GM12878 (cell line): Measurements from ENCODE around the gene MRPL27. TPM values are rescaled to one million over a fixed set of nuclear protein-coding genes. Genes with fewer than 3 reads are reported as not detected.
"Not testable (repeated sequence)": the region's sequence is repeated elsewhere in the genome, so short reads cannot be mapped to it uniquely, and the experiment has no call there.

Source experiments
- ATAC-seq: fragments of 200-7000 bp; cut with Tn5 transposase; 3 replicates; pipeline ENCODE4 v1.9.1; 2020; ENCODE audit warnings: mild to moderate bottlenecking, moderate library complexity
- BruUV-seq: library from RNA; stranded (reverse); fragments of 400-500 nt; replicated peaks from 2 replicates; lab custom pipeline; 2021; lab: Mats Ljungman, UMichigan
- CTCF ChIA-PET: fragments of 300-600 bp; sonication (Branson Sonifier 250); formaldehyde crosslinking; extraction: SDS; loops from one replicate; lab custom pipeline; 2021; ENCODE audit warnings: inconsistent platforms; lab: Yijun Ruan, JAX
- POLR2A ChIA-PET: fragments of 350-600 bp; formaldehyde crosslinking; extraction: SDS; loops from one replicate; lab custom pipeline; 2021; ENCODE audit warnings: inconsistent platforms; lab: Charles Lee
- RAD21 ChIA-PET: fragments of 300-600 bp; sonication (Branson Sonifier 250); formaldehyde crosslinking; loops from one replicate; lab custom pipeline; 2023; ENCODE audit warnings: antibody characterized with exemption; ENCODE audit not compliant: unreplicated experiment; lab: Charles Lee
- SMC1A ChIA-PET: fragments of 300-600 bp; sonication (Branson Sonifier 250); formaldehyde crosslinking; loops from one replicate; lab custom pipeline; 2023; ENCODE audit not compliant: unreplicated experiment, uncharacterized antibody; lab: Charles Lee
- DNase-seq: peaks from one replicate; pipeline ENCODE4 v3.0.0-alpha.2; 2011; ENCODE audit warnings: low read depth, low spot score
- FAIRE-seq: peaks from 3 replicates; lab custom pipeline; 2011; peaks lifted over from hg19 to GRCh38; lab: Jason Lieb, UNC
- H2AFZ ChIP-seq: 2 replicates; pipeline ENCODE4 v1.6.0; 2011; ENCODE audit warnings: low read depth, low read length, control low read depth; ENCODE audit not compliant: control insufficient read depth
- H3K27ac ChIP-seq: 2 replicates; pipeline ENCODE4 v1.5.1; 2011; ENCODE audit warnings: control low read depth; ENCODE audit not compliant: control insufficient read depth, insufficient read depth
- H3K27me3 ChIP-seq, 2 experiments: replicated peaks in 1 of 2; 2 replicates each; pipeline versions ENCODE4 v1.6.0 to v1.6.1; 2011; ENCODE audit warnings: low read length in 1 of 2; ENCODE audit not compliant: control insufficient read depth in 2 of 2, insufficient read depth in 2 of 2
- H3K36me3 ChIP-seq, 2 experiments: 2 replicates each; pipeline ENCODE4 v1.5.1; 2011; ENCODE audit warnings: low read length in 1 of 2; ENCODE audit not compliant: control insufficient read depth in 2 of 2, insufficient read depth in 2 of 2
- H3K4me1 ChIP-seq: 2 replicates; pipeline ENCODE4 v1.6.1; 2011; ENCODE audit warnings: mild to moderate bottlenecking, low read length, moderate library complexity, mixed read lengths; ENCODE audit not compliant: control insufficient read depth, insufficient read depth
- H3K4me2 ChIP-seq: 2 replicates; pipeline ENCODE4 v1.6.0; 2011; ENCODE audit warnings: control low read depth; ENCODE audit not compliant: control insufficient read depth, insufficient read depth
- H3K4me3 ChIP-seq: fragments of 200-600 bp; sonication (generic); 2 replicates; pipeline ENCODE4 v1.5.1; 2016
- H3K79me2 ChIP-seq: 2 replicates; pipeline ENCODE4 v1.6.0; 2011; ENCODE audit warnings: low read length; ENCODE audit not compliant: control insufficient read depth, insufficient read depth
- H3K9ac ChIP-seq: 2 replicates; pipeline ENCODE4 v1.8.0; 2011; ENCODE audit warnings: low read length, control low read depth, mixed read lengths; ENCODE audit not compliant: control insufficient read depth, insufficient read depth
- H3K9me3 ChIP-seq: replicated peaks from 3 replicates; pipeline ENCODE4 v1.5.1; 2011; ENCODE audit warnings: mild to moderate bottlenecking, low read length; ENCODE audit not compliant: control insufficient read depth, insufficient read depth
- H4K20me1 ChIP-seq: 2 replicates; pipeline ENCODE4 v1.6.0; 2011; ENCODE audit not compliant: control insufficient read depth, insufficient read depth
- MTA2 ChIP-seq: fragments of 450-650 bp; IDR thresholded peaks from 2 replicates; pipeline ENCODE4 v1.6.1; 2016; ENCODE audit warnings: low read depth, mild to moderate bottlenecking, moderate library complexity
- TAF1 ChIP-seq: IDR thresholded peaks from 2 replicates; pipeline ENCODE4 v1.6.1; 2011; ENCODE audit warnings: mild to moderate bottlenecking, low read depth, low read length, borderline replicate concordance
- WGBS: methylation state at CpG from one replicate; pipeline ENCODE4 v1.1.6; 2016; ENCODE audit warnings: low lambda C conversion rate; ENCODE audit not compliant: insufficient replicate concordance, insufficient coverage; ENCODE audit errors: missing lambda C conversion rate; 5-methylcytosine and 5-hydroxymethylcytosine counted together
- in situ Hi-C: fragments of 300-500 bp; cut with MboI; formaldehyde crosslinking; loops from 9 replicates; pipeline ENCODE4 v1.14.3; 2018; ENCODE audit warnings: mixed read lengths
- intact Hi-C: fragments of 100-400 bp; cut with micrococcal nuclease; formaldehyde crosslinking; loops from one replicate; pipeline ENCODE4 v1.14.2; 2022; ENCODE audit not compliant: unreplicated experiment
- polyA plus RNA-seq, 11 experiments: library from polyadenylated mRNA; depleted of rRNA in 4 of 11; unstranded in 6 of 11; stranded (reverse) in 5 of 11; fragments of >200 nt; fragmentation: Nextera tagmentation in 4 of 11; fragmentation: Illumina TruSeq in 1 of 11; extraction: Ambion mirVana in 4 of 11; extraction: Trizol in 1 of 11; gene quantifications; 1 replicate in 1 of 11; 2 replicates in 10 of 11; pipeline versions ENCODE4 v1.2.1 to v1.2.3, GENCODE V29; 2011 to 2016; ENCODE audit warnings: inconsistent platforms in 2 of 11, missing spikeins in 2 of 11, low read depth in 1 of 11
- total RNA-seq, 4 experiments: library from RNA; depleted of rRNA in 3 of 4; stranded (reverse); fragments of >200 nt in 3 of 4; fragmentation: Illumina TruSeq in 1 of 4; extraction: Trizol in 1 of 4; gene quantifications; 2 replicates each; pipeline versions ENCODE4 v1.2.1 to v1.2.3, GENCODE V29; 2013 to 2021

MRPL27 gene
- total and polyA plus RNA-seq, 10 of the 15 experiments (the other 5 are each of a cell fraction or from before 2014, with no cell fraction given): 83.0 to 390 (median 131) TPM

GRCh38 chr17:50398672-50399071, 25.7 kb upstream of the MRPL27 start:
- intact Hi-C loops, FAIRE-seq, in situ Hi-C loops, DNase-seq, H3K4me2 ChIP-seq, H3K36me3 ChIP-seq, BruUV-seq, H3K9me3 ChIP-seq, H4K20me1 ChIP-seq, H3K9ac ChIP-seq, H3K4me3 ChIP-seq, H3K4me1 ChIP-seq, ATAC-seq, H2AFZ ChIP-seq, H3K27me3 ChIP-seq, H3K27ac ChIP-seq: not testable (repeated sequence)
- ChIA-PET CTCF (interaction anchor here (0.8 to 5.7 kb wide), 10 partner anchors 9 to 220 kb away, joined by 3 to 83 read pairs (median 28); partner anchors contain the start of gene ACSF2), RAD21 (interaction anchor here (0.9 to 4.2 kb wide), 7 partner anchors 13 to 232 kb away, joined by 3 to 32 read pairs (median 14); partner anchors contain the start of genes ACSF2, COL1A1 and RSAD1), POLR2A (interaction anchor here (1.4 to 3.3 kb wide), 2 partner anchors 8 to 28 kb away, joined by 5 to 17 read pairs; partner anchors contain the start of gene ACSF2), SMC1A (interaction anchor here (0.8 to 4.6 kb wide), 6 partner anchors 13 to 80 kb away, joined by 3 to 26 read pairs (median 8); partner anchors contain the start of genes ACSF2 and RSAD1)
- WGBS: 64% methylated on average over 3 of the region's 3 CpGs
- peaks cover 37% of the 10 kb centered on the region for H3K79me2 ChIP-seq

GRCh38 chr17:50397919-50398285, 24.9 kb upstream of the MRPL27 start:
- Histone ChIP-seq H3K4me1 (peaks cover 3% of the 10 kb centered on the region; the same call in 1 of the 2 replicates), H3K79me2 (peaks cover 37% of the 10 kb centered on the region), H3K4me3 (no peak overlapping the region), H3K27ac (no peak overlapping the region), H3K9me3 (no peaks in the 10 kb centered on the region), H4K20me1 (no peaks in the 10 kb centered on the region), H3K36me3 (peaks cover 6 to 9% of the 10 kb centered on the region in 2 experiments), H2AFZ (peak overlapping the region; percentile 84), H3K4me2 (peak overlapping the region; percentile 75), H3K9ac (no peak overlapping the region; the same call in 1 of the 2 replicates), H3K27me3 (no peaks in the 10 kb centered on the region)
- FAIRE-seq: no peak
- ChIA-PET SMC1A (interaction anchor here (0.8 to 4.6 kb wide), 11 partner anchors 14 to 86 kb away, joined by 3 to 26 read pairs (median 3); partner anchors contain the start of genes ACSF2 and RSAD1), CTCF (interaction anchor here (0.7 to 5.7 kb wide), 31 partner anchors 9 to 549 kb away, joined by 3 to 83 read pairs (median 6); partner anchors contain the start of genes ACSF2, COL1A1, EME1 and MRPL27), POLR2A (interaction anchor here (0.7 to 3.3 kb wide), 12 partner anchors 9 to 100 kb away, joined by 3 to 31 read pairs (median 6); partner anchors contain the start of genes ACSF2, EME1, MRPL27 and RSAD1), RAD21 (interaction anchor here (0.7 to 4.2 kb wide), 12 partner anchors 14 to 233 kb away, joined by 3 to 32 read pairs (median 6); partner anchors contain the start of genes ACSF2, COL1A1 and RSAD1)
- ATAC-seq: no peak
- no peak for TF ChIP-seq TAF1
- TF ChIP-seq MTA2: 0 out of 2 replicates have a peak, but pooled peaks have one; percentile 2
- intact Hi-C loops (loop anchor here (1.0 to 2.0 kb wide), 3 partner anchors 23 to 80 kb away; partner anchors contain the start of genes ACSF2 and RSAD1), in situ Hi-C loops (no loop called here)
- DNase-seq: no peak
- WGBS: 12% methylated on average over 8 of the region's 9 CpGs
- no TSS peak for BruUV-seq
